LNCAP (cell line): ENCODE measurements around the gene PMFBP1.

Experiments used
- TF ChIP-seq, protein P1 (sequence below): fragments of 450-650 bp; IDR thresholded peaks from 2 replicates; pipeline ENCODE4 v1.5.1; 2017; ENCODE audit warnings: mild to moderate bottlenecking

The PMFBP1 gene

DNA sequence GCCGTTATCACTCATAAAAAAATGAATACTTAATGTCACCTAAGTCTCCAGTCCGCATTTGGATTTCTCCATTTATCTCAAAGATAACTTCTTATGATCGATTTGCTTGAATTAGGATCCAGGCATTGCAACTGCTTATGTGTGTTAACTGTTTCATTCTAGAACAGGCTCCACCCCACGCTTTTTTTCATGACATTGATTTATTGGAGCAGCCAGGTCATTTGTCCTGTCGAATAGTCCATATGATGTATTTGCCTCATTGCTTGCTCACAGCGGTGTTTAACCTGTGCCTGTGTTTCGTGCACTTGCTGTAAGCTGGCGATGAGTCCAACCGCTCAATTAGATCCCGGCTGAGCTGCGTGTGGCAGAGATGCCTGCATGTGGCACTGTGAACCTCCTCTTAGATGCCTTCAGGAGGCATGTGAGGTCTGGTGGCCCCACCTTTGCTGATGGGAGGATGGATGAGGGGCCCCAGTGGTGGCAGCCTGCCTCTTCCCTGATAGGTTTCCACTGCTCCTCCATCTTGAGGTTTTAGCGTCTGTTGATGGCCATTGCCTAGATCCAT lies 61.9 kb downstream of the PMFBP1 start:
- TF ChIP-seq, protein P1, sequence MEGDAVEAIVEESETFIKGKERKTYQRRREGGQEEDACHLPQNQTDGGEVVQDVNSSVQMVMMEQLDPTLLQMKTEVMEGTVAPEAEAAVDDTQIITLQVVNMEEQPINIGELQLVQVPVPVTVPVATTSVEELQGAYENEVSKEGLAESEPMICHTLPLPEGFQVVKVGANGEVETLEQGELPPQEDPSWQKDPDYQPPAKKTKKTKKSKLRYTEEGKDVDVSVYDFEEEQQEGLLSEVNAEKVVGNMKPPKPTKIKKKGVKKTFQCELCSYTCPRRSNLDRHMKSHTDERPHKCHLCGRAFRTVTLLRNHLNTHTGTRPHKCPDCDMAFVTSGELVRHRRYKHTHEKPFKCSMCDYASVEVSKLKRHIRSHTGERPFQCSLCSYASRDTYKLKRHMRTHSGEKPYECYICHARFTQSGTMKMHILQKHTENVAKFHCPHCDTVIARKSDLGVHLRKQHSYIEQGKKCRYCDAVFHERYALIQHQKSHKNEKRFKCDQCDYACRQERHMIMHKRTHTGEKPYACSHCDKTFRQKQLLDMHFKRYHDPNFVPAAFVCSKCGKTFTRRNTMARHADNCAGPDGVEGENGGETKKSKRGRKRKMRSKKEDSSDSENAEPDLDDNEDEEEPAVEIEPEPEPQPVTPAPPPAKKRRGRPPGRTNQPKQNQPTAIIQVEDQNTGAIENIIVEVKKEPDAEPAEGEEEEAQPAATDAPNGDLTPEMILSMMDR: no peak

DNA sequence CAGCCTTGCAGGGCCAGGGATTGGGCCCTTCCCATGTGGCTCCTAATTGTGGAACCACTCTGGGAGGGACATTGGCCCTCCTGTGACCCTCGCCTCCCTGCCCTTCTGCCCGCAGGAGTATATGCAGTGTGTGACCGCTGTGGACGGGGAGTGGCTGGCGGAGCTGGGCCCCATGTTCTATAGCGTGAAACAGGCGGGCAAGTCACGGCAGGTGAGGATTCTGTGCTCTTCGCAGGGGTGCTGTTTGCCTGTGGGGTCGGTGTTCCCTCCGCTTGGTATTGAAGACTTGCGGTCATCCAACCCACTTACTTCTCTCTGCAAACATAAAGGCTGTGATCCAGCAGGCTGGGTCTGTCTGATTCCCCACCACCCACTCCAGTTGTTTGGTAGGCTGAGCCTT lies 62.7 kb downstream of the PMFBP1 start:
- TF ChIP-seq, protein P1: no peak

DNA sequence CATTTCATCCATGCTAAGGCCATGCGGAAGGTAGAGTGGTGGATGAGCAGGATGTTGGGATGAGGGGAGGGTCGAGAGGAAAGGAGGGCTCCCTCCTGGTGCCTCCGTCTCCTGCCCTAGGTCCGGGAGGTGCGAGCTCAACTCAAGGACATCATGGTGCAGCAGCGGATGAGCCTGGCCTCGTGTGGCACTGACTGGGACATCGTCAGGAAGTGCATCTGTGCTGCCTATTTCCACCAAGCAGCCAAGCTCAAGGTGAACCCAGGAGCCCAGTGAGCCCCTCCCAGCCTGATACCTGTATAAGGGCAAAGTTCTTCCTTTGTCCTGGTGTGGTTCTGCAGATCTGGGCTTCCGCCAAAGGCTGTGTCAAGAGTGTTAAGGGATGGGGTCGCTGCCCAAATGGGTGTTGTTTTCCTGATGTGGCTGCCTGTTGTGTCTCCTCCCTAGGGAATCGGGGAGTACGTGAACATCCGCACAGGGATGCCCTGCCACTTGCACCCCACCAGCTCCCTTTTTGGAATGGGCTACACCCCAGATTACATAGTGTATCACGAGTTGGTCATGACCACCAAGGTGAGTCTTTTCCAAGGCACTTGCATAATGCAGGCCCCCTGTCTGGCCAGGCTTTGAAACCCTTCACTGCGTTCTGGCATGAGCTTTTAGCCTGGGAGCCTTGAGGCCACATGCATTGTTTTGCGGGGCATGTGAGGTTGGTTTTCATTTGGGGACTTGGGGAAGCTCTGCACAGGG lies 63.4 kb downstream of the PMFBP1 start:
- TF ChIP-seq, protein P1: no peak

DNA sequence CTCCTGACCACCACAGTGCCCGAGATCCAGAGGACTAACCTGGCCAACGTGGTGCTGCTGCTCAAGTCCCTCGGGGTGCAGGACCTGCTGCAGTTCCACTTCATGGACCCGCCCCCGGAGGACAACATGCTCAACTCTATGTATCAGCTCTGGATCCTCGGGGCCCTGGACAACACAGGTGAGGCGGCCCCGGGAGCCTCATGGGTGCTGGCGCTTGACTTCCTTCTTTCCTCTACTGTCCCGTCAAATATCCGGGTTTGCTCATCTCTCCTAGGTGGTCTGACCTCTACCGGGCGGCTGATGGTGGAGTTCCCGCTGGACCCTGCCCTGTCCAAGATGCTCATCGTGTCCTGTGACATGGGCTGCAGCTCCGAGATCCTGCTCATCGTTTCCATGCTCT lies 64.6 kb downstream of the PMFBP1 start:
- TF ChIP-seq, protein P1: no peak

DNA sequence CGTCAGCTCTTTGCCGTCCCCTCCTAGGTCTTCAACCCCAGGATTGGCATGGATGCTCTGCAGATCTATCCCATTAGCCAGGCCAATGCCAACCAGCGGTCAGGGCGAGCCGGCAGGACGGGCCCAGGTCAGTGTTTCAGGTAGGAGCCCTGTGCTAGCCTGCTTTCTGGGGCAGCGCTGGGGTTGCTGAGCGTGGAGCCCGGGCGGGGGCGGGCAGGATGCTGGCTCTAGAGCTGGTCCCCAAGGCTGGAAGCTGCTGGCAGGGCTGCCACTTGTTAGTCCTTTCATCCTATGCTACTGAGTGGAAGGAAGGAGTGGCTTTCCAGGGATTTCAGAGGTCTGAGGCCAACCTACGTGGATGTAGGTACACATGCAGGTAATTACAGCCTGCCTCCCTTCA lies 66.0 kb downstream of the PMFBP1 start:
- TF ChIP-seq, protein P1: no peak

DNA sequence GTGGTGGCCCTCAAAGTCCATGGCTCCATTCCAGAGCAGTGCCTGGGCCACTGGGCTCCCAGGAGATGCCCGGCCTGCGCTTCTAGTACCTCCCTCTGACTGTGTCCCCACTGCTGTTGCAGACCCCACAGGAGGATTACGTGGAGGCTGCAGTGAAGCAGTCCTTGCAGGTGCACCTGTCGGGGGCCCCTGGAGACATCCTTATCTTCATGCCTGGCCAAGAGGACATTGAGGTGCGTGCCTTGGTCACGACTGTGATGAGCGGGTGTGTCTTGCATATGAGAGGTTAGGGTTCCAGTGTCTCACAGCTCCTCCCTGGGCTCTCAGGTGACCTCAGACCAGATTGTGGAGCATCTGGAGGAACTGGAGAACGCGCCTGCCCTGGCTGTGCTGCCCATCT lies 67.0 kb downstream of the PMFBP1 start:
- TF ChIP-seq, protein P1: no peak

DNA sequence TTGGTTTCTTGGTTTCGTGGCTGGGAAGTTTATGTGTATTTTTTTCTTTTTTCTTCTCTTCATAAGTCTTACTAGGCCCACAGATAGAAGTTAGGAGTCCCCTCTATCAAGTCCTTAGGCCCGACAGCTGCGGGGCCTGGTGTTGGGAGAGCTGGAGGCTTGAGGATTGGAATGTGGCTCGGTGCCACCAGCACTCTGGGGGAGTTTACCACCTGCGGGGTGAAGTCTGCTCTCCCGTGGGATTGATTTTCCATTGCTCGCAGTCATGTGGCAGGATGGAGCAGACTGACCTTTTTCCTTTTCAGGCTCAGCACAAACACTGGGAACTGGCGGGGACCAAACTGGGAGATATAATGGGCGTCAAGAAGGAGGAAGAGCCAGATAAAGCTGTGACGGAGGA lies 70.8 kb downstream of the PMFBP1 start:
- TF ChIP-seq, protein P1: no peak
